ENCODE measurements around the gene KMT5B.
"Not testable (repeated sequence)": the region's sequence is repeated elsewhere in the genome, so short reads cannot be mapped to it uniquely, and the experiment has no call there.

DNA sequence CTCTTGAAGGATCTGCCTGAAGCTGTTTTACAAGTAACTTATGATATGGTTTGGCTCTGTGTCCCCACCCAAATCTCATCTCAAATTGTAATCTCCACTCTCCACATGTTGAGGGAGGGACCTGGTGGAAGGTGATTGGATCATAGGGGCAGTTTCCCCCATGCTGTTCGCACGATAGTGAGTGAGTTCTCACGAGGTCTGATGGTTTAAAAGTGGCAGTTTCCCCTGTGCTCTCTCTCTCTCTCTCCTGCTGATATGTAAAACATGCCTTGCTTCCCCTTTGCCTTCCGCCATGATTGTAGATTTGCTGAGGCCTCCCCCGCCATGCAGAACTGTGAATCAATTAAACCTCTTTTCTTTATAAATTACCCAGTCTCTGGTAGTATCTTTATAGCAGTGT lies 31.8 kb upstream of the KMT5B start:
- TF ChIP-seq, protein P1, sequence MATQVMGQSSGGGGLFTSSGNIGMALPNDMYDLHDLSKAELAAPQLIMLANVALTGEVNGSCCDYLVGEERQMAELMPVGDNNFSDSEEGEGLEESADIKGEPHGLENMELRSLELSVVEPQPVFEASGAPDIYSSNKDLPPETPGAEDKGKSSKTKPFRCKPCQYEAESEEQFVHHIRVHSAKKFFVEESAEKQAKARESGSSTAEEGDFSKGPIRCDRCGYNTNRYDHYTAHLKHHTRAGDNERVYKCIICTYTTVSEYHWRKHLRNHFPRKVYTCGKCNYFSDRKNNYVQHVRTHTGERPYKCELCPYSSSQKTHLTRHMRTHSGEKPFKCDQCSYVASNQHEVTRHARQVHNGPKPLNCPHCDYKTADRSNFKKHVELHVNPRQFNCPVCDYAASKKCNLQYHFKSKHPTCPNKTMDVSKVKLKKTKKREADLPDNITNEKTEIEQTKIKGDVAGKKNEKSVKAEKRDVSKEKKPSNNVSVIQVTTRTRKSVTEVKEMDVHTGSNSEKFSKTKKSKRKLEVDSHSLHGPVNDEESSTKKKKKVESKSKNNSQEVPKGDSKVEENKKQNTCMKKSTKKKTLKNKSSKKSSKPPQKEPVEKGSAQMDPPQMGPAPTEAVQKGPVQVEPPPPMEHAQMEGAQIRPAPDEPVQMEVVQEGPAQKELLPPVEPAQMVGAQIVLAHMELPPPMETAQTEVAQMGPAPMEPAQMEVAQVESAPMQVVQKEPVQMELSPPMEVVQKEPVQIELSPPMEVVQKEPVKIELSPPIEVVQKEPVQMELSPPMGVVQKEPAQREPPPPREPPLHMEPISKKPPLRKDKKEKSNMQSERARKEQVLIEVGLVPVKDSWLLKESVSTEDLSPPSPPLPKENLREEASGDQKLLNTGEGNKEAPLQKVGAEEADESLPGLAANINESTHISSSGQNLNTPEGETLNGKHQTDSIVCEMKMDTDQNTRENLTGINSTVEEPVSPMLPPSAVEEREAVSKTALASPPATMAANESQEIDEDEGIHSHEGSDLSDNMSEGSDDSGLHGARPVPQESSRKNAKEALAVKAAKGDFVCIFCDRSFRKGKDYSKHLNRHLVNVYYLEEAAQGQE (IDR thresholded peaks at IDR 0.05; ENCODE audit: low read depth): not testable (repeated sequence)
- not testable (repeated sequence) for TF ChIP-seq POLR2A (IDR thresholded peaks at IDR 0.05; ENCODE audit: borderline replicate concordance, extremely low read depth, insufficient read depth, insufficient read length); EZH2phosphoT487 (IDR thresholded peaks at IDR 0.05; ENCODE audit: borderline replicate concordance); POLR2AphosphoS5 (IDR thresholded peaks at IDR 0.05; ENCODE audit: low read depth, low read length); EZH2 (IDR thresholded peaks at IDR 0.05); CEBPB (IDR thresholded peaks at IDR 0.05; ENCODE audit: low read depth); JUND (IDR thresholded peaks at IDR 0.05); SP1 (IDR thresholded peaks at IDR 0.05; ENCODE audit: low read depth); YY1 (IDR thresholded peaks at IDR 0.05; ENCODE audit: extremely low read depth, insufficient replicate concordance, low read depth, low read length); ZFX (IDR thresholded peaks at IDR 0.05)
- TF ChIP-seq, protein P2, sequence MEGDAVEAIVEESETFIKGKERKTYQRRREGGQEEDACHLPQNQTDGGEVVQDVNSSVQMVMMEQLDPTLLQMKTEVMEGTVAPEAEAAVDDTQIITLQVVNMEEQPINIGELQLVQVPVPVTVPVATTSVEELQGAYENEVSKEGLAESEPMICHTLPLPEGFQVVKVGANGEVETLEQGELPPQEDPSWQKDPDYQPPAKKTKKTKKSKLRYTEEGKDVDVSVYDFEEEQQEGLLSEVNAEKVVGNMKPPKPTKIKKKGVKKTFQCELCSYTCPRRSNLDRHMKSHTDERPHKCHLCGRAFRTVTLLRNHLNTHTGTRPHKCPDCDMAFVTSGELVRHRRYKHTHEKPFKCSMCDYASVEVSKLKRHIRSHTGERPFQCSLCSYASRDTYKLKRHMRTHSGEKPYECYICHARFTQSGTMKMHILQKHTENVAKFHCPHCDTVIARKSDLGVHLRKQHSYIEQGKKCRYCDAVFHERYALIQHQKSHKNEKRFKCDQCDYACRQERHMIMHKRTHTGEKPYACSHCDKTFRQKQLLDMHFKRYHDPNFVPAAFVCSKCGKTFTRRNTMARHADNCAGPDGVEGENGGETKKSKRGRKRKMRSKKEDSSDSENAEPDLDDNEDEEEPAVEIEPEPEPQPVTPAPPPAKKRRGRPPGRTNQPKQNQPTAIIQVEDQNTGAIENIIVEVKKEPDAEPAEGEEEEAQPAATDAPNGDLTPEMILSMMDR (IDR thresholded peaks at IDR 0.05 in 2 of 3, conservative IDR thresholded peaks at IDR 0.05 in 1 of 3; ENCODE audit: borderline replicate concordance in 1 of 3, insufficient read depth in 1 of 3, low read depth in 2 of 3, low read length in 2 of 3): not testable (repeated sequence)
- TF ChIP-seq, protein P3, sequence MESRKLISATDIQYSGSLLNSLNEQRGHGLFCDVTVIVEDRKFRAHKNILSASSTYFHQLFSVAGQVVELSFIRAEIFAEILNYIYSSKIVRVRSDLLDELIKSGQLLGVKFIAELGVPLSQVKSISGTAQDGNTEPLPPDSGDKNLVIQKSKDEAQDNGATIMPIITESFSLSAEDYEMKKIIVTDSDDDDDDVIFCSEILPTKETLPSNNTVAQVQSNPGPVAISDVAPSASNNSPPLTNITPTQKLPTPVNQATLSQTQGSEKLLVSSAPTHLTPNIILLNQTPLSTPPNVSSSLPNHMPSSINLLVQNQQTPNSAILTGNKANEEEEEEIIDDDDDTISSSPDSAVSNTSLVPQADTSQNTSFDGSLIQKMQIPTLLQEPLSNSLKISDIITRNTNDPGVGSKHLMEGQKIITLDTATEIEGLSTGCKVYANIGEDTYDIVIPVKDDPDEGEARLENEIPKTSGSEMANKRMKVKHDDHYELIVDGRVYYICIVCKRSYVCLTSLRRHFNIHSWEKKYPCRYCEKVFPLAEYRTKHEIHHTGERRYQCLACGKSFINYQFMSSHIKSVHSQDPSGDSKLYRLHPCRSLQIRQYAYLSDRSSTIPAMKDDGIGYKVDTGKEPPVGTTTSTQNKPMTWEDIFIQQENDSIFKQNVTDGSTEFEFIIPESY (IDR thresholded peaks at IDR 0.05; ENCODE audit: extremely low read depth, insufficient replicate concordance, low read length): not testable (repeated sequence)
- TF ChIP-seq, protein P4, sequence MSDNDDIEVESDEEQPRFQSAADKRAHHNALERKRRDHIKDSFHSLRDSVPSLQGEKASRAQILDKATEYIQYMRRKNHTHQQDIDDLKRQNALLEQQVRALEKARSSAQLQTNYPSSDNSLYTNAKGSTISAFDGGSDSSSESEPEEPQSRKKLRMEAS (IDR thresholded peaks at IDR 0.05): not testable (repeated sequence)

Data from HCT116 (cell line).